ENCODE measurements around the gene CNTNAP5. TPM values are rescaled to one million over a fixed set of nuclear protein-coding genes. Genes with fewer than 3 reads are reported as not detected.

The CNTNAP5 gene
- total RNA-seq, 2 experiments from 2014 or later = not detected

DNA sequence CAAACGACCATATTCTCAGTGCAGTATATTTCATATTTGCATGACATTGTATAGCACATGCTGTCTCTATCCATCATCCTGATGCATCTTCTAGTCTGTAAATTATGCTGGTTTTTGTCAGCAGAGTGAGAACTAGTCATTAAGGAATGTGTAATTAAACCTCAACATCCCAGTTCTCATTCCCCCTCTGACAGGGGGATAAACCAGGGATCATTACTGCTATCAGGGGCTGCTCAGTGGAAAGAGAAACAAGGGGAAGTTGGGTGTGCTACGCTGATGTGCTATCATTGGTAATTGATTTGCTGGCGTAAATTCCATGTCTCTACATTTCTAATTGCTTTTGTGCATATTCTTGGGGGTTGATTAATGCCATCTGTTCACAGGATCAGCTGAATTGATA lies 7.7 kb downstream of the CNTNAP5 start:
- H3K4me1 Mint-ChIP-seq (ENCODE audit: low read depth) = no peaks in the 10 kb centered on the region
- no peaks in the 10 kb centered on the region for H3K36me3 Mint-ChIP-seq (ENCODE audit: low read depth)
- CTCF ChIA-PET = no interaction called here
- TF ChIP-seq, protein P1, sequence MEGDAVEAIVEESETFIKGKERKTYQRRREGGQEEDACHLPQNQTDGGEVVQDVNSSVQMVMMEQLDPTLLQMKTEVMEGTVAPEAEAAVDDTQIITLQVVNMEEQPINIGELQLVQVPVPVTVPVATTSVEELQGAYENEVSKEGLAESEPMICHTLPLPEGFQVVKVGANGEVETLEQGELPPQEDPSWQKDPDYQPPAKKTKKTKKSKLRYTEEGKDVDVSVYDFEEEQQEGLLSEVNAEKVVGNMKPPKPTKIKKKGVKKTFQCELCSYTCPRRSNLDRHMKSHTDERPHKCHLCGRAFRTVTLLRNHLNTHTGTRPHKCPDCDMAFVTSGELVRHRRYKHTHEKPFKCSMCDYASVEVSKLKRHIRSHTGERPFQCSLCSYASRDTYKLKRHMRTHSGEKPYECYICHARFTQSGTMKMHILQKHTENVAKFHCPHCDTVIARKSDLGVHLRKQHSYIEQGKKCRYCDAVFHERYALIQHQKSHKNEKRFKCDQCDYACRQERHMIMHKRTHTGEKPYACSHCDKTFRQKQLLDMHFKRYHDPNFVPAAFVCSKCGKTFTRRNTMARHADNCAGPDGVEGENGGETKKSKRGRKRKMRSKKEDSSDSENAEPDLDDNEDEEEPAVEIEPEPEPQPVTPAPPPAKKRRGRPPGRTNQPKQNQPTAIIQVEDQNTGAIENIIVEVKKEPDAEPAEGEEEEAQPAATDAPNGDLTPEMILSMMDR (IDR thresholded peaks at IDR 0.05) = no peak
- POLR2A ChIA-PET = no interaction called here
- ATAC-seq = no peak
- intact Hi-C loops (cut with micrococcal nuclease) = no loop called here
- no peak for DNase-seq
- H3K9me3 Mint-ChIP-seq = peaks cover 4% of the 10 kb centered on the region
- H3K27me3 Mint-ChIP-seq = peaks cover 1% of the 10 kb centered on the region
- no peak overlapping the region for H3K27ac Mint-ChIP-seq
- no peak overlapping the region for H3K4me3 Mint-ChIP-seq

DNA sequence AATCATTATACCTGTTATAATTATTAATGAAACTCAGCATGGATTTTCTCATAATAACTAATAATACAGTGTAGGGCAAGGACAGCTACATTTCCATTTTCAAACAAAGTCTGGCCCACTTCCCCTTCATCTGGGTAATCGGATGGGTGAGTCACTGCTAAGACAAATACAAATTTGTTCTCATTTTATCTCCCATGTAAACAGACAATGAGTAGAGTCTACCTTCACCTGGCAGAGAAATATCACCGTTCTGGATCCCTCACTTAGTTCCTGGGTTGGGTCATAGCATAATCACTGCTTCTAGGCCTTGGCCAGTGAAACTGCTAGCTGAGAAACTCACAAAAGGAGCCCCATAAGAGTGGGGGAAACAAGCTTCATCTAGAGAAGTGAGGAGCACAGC lies 9.2 kb downstream of the CNTNAP5 start:
- CTCF ChIA-PET = no interaction called here
- POLR2A ChIA-PET = no interaction called here

DNA sequence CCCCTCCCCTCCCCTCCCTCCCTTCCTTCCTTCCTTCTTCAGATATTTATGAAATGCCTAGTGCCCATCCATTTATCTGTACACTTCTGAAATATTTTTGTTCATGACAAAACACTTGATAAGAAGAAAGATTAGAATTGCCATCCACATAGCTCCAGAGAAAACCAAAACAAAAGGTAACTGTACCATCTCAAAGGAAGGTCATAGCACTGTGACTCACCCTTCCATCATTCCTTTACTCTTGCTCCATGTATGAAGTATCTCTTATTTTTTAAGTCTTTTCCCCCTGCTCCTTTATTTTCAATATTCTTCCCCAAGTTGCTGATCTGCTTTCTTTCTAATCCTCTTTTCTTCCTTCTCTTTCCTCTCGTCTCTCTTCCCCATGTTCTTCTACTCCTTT lies 9.9 kb downstream of the CNTNAP5 start:
- TF ChIP-seq, protein P1 (IDR thresholded peaks at IDR 0.05) = no peak
- H3K27me3 Mint-ChIP-seq = peaks cover 1% of the 10 kb centered on the region
- no peaks in the 10 kb centered on the region for H3K4me1 Mint-ChIP-seq (ENCODE audit: low read depth)
- intact Hi-C loops (cut with micrococcal nuclease) = no loop called here
- H3K9me3 Mint-ChIP-seq = peaks cover 4% of the 10 kb centered on the region
- POLR2A ChIA-PET = no interaction called here
- DNase-seq (no peak), ATAC-seq (no peak)
- CTCF ChIA-PET = no interaction called here
- no peaks in the 10 kb centered on the region for H3K36me3 Mint-ChIP-seq (ENCODE audit: low read depth)
- H3K27ac Mint-ChIP-seq = no peak overlapping the region
- H3K4me3 Mint-ChIP-seq = no peak overlapping the region

More for the DNA sequence above, 9.2 kb downstream of the CNTNAP5 start:
- peaks cover 4% of the 10 kb centered on the region for H3K9me3 Mint-ChIP-seq
- intact Hi-C loops (cut with micrococcal nuclease) = no loop called here
- no peak for ATAC-seq
- H3K4me3 Mint-ChIP-seq = no peak overlapping the region
- no peaks in the 10 kb centered on the region for H3K4me1 Mint-ChIP-seq (ENCODE audit: low read depth)
- DNase-seq = no peak
- no peaks in the 10 kb centered on the region for H3K36me3 Mint-ChIP-seq (ENCODE audit: low read depth)
- TF ChIP-seq, protein P1 (IDR thresholded peaks at IDR 0.05) = no peak
- H3K27me3 Mint-ChIP-seq = peaks cover 1% of the 10 kb centered on the region
- H3K27ac Mint-ChIP-seq = no peak overlapping the region

DNA sequence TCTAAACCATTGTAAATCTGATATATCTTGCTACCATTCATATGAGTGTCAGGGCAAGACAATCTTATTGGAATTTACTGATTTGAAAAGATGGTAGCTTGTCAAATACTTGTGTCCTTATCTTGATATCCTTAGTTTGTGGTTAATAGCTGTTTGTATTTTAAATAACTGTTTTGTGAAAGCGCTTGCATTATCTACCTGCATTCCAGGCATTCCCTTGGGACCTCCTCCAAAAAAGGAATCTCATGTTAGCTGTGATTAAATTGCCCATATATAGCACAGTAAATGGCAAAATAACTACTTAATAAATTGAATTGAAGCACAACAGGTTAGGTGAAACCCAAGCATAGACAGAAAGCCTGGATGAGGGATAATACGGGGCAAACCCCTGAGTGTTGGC lies 13.9 kb downstream of the CNTNAP5 start:
- Mint-ChIP-seq H3K9me3 (peaks cover 2% of the 10 kb centered on the region), H3K36me3 (ENCODE audit: low read depth) (no peaks in the 10 kb centered on the region), H3K4me3 (no peak overlapping the region), H3K27me3 (no peaks in the 10 kb centered on the region), H3K27ac (no peak overlapping the region), H3K4me1 (ENCODE audit: low read depth) (no peaks in the 10 kb centered on the region)
- no peak for ATAC-seq
- POLR2A ChIA-PET = no interaction called here
- DNase-seq = no peak
- TF ChIP-seq, protein P1 (IDR thresholded peaks at IDR 0.05) = no peak
- CTCF ChIA-PET = no interaction called here
- intact Hi-C loops (cut with micrococcal nuclease) = no loop called here

DNA sequence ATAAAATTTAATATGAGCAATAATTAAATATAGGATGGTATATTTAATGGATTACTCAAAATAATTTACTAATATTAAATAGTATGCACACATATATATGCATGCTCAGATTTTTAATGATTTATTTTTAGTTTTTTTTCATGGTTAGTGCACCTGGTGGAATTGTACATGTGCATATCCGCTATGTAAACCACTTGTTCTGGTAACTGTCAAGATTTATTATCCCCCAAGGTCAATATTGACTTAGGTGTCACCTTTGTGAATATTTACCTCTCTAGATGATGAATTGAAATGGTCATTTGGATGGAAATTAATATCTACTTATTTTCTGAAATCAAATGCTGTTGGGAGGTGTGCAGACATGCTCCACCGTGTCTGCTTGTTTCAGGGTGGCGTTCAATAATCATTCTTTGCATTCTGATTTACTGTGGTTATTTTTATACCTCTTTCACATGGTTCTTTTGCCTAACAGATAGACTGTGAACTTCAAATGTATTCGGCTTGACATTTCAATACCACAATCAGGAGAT lies 14.7 kb downstream of the CNTNAP5 start:
- Mint-ChIP-seq H3K9me3 (peaks cover 2% of the 10 kb centered on the region), H3K4me1 (ENCODE audit: low read depth) (no peaks in the 10 kb centered on the region), H3K27ac (no peak overlapping the region), H3K36me3 (ENCODE audit: low read depth) (no peaks in the 10 kb centered on the region), H3K27me3 (no peaks in the 10 kb centered on the region), H3K4me3 (no peak overlapping the region)
- TF ChIP-seq, protein P1 (IDR thresholded peaks at IDR 0.05) = no peak
- DNase-seq (no peak), ATAC-seq (no peak)
- CTCF ChIA-PET = no interaction called here
- intact Hi-C loops (cut with micrococcal nuclease) = no loop called here
- POLR2A ChIA-PET = no interaction called here

Data from activated CD8-positive, alpha-beta T cell treated with anti-CD3 and anti-CD28 coated beads for 36 hours (primary cell).